ENCODE data around the gene RFTN1.

RFTN1 gene

DNA sequence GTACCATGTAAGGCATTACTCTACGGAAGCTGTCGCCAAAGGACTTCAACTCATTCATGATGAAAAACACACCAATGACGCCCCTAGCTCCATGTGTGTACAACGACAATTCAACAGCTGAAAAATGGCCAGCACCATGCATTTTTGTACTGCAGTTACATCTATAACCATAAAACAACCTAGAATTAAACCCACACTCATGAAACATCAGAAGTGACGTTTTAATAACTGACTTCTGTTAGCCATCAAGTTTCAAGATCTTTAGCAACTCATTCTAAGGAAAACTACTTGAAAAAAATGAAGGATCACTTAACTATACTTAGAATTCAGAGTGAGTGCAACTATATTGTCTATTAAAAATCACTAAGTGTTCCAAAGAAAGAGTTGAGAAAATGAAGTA lies 84.9 kb downstream of the RFTN1 start:
- DNase-seq: no peak

DNA sequence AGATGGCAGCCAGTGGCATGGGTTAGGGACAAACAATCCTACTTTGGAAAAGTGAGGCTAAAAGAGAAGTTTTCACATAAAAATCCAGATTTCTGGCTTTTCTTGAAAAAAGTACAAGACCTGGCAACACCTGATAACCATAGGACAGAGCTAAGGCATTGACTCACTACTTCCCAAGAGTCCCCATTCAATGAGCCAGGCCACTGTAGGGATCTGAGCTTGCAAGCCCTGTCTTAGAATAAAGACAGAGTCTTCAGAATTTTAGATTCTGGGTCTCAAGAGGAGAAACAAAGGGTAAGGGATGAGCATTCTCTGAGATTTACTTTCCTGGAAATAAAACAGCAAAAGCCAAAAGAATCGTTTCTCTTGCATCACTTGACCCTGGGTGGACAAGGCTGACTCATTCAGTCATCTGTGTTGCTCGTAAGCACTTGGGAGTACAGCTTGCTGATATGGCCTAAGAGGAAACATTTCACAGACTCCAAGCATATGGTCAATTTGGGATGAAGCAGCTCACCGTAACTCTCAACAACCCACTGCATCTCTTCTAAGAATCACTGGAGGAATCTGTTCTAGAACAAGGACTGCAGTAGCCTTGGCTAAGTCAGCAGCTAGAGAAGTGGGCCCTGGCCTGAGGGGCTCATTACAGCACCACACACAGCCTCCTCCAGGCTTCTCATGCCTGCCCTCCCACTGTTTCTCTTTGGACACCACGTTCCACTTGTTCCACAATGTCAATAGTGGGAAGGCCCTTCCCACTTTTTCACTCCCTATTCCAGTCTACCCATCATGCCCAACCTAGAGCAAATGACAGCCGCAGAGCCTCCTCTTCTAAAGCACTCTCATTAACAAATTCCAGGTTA lies 86.2 kb downstream of the RFTN1 start:
- no peak for DNase-seq

GRCh38 chr3:16426665-16427064 lies 86.8 kb downstream of the RFTN1 start:
- DNase-seq: no peak

DNA sequence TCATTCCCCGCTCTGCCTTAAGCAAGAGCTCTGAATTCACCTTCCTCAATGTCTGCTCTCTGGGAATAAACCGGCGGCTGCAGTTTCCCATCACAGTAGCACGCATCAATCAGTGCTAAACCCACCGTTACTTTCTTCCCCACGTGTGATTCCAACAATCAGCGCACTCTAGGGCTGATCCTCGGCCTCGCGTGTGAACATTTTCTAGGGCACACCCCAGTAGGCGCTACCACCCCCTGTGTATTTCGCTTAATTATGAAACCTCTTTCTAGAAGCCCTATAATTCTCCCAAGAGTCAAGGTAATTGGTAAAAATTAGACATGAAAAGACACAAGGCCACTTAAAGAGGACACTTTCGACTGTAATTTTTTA lies 87.5 kb downstream of the RFTN1 start:
- DNase-seq: no peak

DNA sequence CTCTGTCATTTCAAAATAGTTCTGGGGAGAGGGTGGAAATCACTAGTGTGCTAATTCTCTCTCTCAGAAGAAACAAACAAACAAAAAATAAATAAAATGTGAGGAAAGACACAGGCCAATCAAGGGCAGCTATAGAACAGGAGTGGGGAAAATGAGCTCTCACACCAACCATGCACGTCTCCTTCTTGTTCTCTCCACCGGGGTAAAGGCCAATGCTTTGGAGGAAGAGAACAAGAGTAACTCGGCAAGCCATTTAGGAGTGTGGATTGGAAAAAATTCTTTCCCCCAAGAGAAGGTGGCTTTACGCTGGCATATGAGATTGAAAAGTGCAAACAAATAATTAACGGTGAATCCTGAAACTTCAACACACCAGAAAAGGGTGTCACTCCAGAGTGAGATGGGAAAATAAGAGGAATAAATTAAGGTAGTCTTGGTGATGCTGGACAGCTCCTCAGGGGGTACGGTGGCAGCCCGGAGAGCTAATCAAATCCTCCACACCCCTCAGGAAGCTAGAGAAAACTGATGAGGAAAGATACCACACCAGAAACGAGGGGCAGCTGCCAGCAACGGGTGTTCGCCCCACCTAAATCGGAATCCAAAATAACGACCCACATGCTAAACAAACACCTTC lies 88.0 kb downstream of the RFTN1 start:
- no peak for DNase-seq

- DNase-seq: no peak
These were observed 89.4 kb downstream of the RFTN1 start for GRCh38 chr3:16423947-16424673.

DNA sequence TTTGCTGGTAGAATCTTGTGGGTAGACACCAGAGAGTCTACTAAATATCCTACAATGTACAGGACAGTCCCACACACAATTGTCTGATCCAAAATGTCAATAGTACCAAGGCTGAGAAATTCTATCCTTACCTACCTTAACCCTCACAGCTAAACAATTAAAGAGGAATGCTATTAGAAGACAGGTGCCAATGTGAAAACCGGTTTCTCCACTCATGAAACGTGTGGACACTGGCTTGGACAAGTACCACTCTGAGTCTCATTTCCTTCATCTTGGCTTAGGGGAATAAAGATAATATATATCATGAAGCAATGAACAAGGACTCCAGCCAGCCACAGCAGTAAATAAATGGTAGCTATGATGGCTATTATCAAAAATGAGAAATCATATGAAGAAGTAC lies 90.2 kb downstream of the RFTN1 start:
- no peak for DNase-seq

- DNase-seq: no peak
These were observed 93.8 kb downstream of the RFTN1 start for GRCh38 chr3:16419640-16420241.

DNA sequence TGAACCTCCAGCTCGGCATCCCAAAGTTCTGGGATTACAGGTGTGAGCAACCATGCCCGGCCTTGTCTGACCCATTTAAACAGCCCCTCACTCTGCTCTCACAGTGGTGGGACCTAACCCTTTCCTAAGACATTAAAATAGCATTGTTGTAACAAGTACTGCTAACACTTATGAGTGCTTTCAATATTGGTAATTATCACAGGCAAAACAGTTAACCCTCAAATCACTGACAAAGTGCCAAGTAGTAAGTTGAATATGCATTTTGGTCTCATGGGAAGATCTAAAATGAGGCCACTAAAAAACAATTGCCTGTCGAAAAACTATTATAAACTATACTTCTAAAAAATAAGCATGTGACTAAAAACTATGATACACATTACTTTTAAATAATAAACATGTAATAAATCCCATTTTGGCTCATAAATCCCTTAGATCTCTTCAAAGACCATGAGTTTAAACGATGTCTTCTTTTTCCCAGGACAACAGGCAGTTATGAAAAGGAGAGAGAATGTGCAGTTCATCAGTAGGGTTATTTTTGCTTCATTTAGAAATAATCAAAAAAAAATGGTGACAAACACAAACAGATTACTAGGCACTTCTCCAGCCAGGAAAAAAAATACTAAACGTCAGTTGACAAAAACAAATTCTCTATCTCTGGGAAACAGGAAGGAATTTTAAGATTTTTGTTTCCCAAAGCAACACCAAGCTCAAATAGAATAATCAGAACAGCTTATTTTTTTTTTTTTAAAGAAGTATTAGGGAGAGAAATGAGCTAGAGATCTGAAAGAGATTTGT lies 95.4 kb downstream of the RFTN1 start:
- DNase-seq: no peak

- no peak for DNase-seq
These were observed 97.5 kb downstream of the RFTN1 start for GRCh38 chr3:16415911-16416476.

- no peak for DNase-seq
These were observed 100.2 kb downstream of the RFTN1 start for GRCh38 chr3:16413321-16413720.

GRCh38 chr3:16412192-16412800 lies 101.2 kb downstream of the RFTN1 start:
- no peak for DNase-seq

GRCh38 chr3:16411441-16411840 lies 102.1 kb downstream of the RFTN1 start:
- no peak for DNase-seq

DNA sequence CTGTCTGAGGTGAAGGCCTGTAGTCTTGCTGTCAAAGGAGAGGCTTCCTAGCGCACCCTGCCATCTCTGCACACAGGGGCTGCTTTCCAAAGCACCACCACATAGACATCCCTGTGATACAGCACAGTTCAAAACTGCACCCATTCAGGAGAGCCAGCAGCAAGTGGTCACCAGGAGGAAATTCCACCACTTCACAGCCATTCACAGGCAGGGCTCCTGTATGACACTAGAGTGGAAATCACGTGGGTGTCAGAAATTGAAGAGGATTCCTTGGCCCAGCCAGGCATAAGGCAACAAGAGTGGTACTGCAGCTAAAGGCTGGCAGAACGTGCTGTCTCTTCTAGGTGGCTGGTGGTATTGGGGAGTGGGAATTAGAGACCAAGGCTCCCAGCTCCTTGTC lies 102.8 kb downstream of the RFTN1 start:
- DNase-seq: no peak

DNA sequence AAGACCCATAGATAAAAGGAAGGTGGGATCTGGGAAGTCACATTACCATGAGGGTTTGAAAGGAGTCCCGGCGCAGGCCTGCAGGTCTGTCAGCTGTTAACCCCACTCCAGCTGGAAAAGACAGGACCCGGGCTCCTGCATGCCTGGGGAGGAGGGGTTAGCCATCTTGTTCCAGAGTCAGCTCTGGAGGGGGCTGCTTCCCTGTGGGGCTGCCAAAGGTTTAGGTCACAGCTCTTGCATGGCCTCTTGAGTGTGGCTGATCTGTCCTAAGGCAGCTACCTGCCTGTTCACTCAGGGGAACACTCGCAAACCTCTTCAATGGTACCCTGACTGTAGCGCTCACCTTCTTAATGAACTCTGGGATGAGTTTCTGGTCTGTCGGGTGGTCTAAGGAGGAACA lies 104.5 kb downstream of the RFTN1 start:
- no peak for DNase-seq

DNA sequence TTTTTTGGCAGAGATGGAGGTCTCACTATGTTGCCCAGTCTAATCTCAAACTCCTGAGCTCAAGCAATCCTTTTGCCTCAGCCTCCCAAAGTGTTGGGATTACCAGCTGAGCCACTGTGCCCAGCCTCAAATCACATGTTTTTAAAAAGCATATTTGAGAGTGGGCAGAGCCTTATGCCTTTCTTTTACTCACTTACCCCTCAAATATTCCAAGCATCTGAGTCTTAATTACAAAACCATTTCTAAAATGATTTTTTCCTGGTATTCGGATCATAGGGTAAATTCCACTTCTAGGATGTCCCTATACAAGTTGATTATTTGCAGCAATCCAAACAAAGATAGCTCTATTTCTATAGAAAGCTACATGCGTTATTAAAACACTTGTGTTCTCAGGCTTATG lies 106.1 kb downstream of the RFTN1 start:
- no peak for DNase-seq

DNA sequence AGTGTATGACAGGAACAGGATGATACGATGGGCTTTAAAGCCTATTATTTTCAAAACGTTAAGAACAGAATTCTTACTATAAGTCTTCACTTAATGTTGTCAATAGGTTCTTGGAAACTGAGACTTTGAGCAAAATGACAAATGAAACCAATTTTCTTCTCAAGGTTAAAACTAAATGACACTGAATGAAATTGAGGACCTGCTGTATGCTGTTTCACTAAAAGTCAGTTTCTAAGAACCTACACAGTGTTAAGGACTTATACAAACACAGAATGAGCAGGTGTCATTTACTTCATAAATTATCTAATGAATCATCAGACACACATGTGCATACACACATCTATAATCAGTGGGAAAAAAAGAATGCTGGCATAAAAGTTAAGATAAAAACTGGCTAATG lies 106.9 kb downstream of the RFTN1 start:
- DNase-seq: no peak

GRCh38 chr3:16406166-16406565 lies 107.3 kb downstream of the RFTN1 start:
- no peak for DNase-seq

DNA sequence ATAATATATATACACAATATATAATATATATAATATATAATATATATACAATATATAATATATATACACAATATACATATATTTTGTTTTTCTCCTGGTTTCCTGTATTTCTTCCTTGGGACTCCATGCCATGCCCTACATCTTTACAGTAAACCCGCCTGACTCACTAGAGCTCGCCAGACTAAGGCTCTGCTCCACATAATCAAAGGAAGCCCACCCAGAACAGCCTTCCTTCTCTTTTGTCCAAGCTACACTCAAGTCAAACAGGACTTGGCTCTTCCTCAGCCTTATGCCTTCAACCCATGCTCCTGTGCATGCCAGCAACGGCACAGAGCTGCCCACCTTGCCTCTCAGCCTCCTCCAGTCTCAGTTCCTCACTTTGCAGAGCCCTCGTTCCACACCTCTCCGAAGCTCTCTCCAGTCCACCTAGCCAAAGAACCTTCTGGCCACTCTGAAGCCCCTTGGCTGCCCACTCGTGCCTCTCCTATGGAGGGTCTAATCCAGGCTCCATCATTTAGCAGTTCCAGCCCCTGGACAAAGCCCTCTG lies 109.1 kb downstream of the RFTN1 start:
- no peak for DNase-seq

DNA sequence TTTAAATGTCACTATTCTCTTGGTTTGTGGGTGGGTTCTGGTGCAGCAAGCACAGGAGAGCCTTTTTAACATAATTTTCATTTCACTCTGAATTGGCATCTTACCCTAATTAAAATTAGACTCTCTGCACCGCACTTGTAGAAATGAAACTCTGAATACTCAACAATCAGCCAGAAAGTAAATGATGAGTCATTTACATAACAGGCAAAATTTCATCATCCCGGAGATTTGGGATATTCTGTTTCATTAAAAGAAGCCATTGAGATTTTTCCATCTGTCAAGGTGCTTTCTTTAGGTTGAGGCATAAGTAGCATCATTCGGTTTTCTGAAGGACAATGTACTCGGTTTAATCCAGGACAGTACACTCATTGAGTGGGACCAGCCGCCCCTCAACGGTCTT lies 111.0 kb downstream of the RFTN1 start:
- DNase-seq: no peak

- DNase-seq: no peak
These were observed 112.2 kb downstream of the RFTN1 start for GRCh38 chr3:16401273-16401672.
